ENCODE results near the gene GLI3.

GLI3 gene

GRCh38 chr7:41915871-41916270, 321.1 kb downstream of the GLI3 start:
- Histone ChIP-seq H3K4me3 (ENCODE audit: low read depth, low read length) (no peak overlapping the region), H3K9me3 (ENCODE audit: severe bottlenecking) (no peaks in the 10 kb centered on the region), H3K27me3 (ENCODE audit: insufficient read depth, low read depth, severe bottlenecking) (peaks cover 47% of the 10 kb centered on the region), H3K27ac (no peak overlapping the region), H3K36me3 (no peaks in the 10 kb centered on the region)
- no peak for DNase-seq
- TF ChIP-seq, protein P1, sequence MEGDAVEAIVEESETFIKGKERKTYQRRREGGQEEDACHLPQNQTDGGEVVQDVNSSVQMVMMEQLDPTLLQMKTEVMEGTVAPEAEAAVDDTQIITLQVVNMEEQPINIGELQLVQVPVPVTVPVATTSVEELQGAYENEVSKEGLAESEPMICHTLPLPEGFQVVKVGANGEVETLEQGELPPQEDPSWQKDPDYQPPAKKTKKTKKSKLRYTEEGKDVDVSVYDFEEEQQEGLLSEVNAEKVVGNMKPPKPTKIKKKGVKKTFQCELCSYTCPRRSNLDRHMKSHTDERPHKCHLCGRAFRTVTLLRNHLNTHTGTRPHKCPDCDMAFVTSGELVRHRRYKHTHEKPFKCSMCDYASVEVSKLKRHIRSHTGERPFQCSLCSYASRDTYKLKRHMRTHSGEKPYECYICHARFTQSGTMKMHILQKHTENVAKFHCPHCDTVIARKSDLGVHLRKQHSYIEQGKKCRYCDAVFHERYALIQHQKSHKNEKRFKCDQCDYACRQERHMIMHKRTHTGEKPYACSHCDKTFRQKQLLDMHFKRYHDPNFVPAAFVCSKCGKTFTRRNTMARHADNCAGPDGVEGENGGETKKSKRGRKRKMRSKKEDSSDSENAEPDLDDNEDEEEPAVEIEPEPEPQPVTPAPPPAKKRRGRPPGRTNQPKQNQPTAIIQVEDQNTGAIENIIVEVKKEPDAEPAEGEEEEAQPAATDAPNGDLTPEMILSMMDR (IDR thresholded peaks at IDR 0.05; ENCODE audit: low read depth, low read length): no peak

GRCh38 chr7:41912851-41913567, 324.0 kb downstream of the GLI3 start:
- Histone ChIP-seq H3K4me3 (ENCODE audit: low read depth, low read length) (no peak overlapping the region), H3K9me3 (ENCODE audit: severe bottlenecking) (no peaks in the 10 kb centered on the region), H3K36me3 (no peaks in the 10 kb centered on the region), H3K27ac (no peak overlapping the region), H3K27me3 (ENCODE audit: insufficient read depth, low read depth, severe bottlenecking) (peaks cover 39% of the 10 kb centered on the region)
- no peak for DNase-seq
- TF ChIP-seq, protein P1 (IDR thresholded peaks at IDR 0.05; ENCODE audit: low read depth, low read length): no peak

- TF ChIP-seq, protein P1 (IDR thresholded peaks at IDR 0.05; ENCODE audit: low read depth, low read length): no peak
- DNase-seq: no peak
These were observed 324.6 kb downstream of the GLI3 start for GRCh38 chr7:41912426-41912825.

DNA sequence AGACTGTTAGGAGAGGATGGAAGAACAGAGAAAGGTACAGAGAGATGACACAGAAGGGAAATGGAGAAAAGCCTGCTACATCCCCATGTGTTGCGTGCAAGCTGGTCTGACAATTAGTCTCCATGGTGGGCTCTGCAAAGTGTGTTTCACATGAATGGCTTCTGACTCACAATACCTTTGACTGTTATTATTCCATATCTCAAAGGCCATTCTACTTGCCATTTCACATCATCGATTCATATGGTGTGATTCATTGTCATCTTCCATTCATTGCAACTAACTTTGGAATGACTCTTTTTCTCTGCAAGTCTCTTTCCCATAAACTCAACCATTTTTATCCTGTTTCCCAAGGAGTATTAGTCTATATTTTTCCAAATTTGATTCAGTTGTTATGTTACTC, 325.2 kb downstream of the GLI3 start:
- no peaks in the 10 kb centered on the region for H3K36me3 ChIP-seq
- no peak for DNase-seq

More at GRCh38 chr7:41912426-41912825, 324.6 kb downstream of the GLI3 start:
- no peaks in the 10 kb centered on the region for H3K36me3 ChIP-seq
- H3K27ac ChIP-seq: no peak overlapping the region
- H3K9me3 ChIP-seq (ENCODE audit: severe bottlenecking): no peaks in the 10 kb centered on the region
- H3K27me3 ChIP-seq (ENCODE audit: insufficient read depth, low read depth, severe bottlenecking): peaks cover 44% of the 10 kb centered on the region
- H3K4me3 ChIP-seq (ENCODE audit: low read depth, low read length): no peak overlapping the region

More for the DNA sequence above, 325.2 kb downstream of the GLI3 start:
- Histone ChIP-seq H3K9me3 (ENCODE audit: severe bottlenecking) (no peaks in the 10 kb centered on the region), H3K4me3 (ENCODE audit: low read depth, low read length) (no peak overlapping the region), H3K27me3 (ENCODE audit: insufficient read depth, low read depth, severe bottlenecking) (peaks cover 41% of the 10 kb centered on the region), H3K27ac (no peak overlapping the region)
- TF ChIP-seq, protein P1 (IDR thresholded peaks at IDR 0.05; ENCODE audit: low read depth, low read length): no peak
